Measurements from ENCODE around the gene LCN6. TPM values are rescaled to one million over a fixed set of nuclear protein-coding genes. Genes with fewer than 3 reads are reported as not detected.
A peak's percentile ranks its signal among the peaks of the same experiment; 100 is the strongest.

LCN6 gene
- total and polyA plus RNA-seq, 2 of the 13 experiments (the other 11 are each of a cell fraction or from before 2014, with no cell fraction given), result not detected

GRCh38 chr9:136777359-136777758 lies 29.0 kb upstream of the LCN6 start (continued):
- TF ChIP-seq, protein P1, sequence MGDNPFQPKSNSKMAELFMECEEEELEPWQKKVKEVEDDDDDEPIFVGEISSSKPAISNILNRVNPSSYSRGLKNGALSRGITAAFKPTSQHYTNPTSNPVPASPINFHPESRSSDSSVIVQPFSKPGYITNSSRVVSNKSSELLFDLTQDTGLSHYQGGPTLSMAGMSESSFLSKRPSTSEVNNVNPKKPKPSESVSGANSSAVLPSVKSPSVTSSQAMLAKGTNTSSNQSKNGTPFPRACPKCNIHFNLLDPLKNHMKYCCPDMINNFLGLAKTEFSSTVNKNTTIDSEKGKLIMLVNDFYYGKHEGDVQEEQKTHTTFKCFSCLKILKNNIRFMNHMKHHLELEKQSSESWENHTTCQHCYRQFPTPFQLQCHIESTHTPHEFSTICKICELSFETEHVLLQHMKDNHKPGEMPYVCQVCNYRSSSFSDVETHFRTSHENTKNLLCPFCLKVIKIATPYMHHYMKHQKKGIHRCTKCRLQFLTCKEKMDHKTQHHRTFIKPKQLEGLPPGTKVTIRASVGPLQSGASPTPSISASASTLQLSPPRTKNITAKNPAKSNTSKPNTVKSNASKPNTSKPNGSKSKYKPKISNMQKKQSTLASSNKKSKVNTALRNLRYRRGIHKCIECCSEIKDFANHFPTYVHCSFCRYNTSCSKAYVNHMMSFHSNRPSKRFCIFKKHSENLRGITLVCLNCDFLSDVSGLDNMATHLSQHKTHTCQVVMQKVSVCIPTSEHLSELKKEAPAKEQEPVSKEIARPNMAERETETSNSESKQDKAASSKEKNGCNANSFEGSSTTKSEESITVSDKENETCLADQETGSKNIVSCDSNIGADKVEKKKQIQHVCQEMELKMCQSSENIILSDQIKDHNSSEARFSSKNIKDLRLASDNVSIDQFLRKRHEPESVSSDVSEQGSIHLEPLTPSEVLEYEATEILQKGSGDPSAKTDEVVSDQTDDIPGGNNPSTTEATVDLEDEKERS (CRISPR knock-in tag; IDR thresholded peaks at IDR 0.05), result no peak
- TF ChIP-seq HNF4A (CRISPR knock-in tag; IDR thresholded peaks at IDR 0.05) (0 out of 2 replicates have a peak, but pooled peaks have one; percentile 5), ZSCAN21 (CRISPR knock-in tag; IDR thresholded peaks at IDR 0.05; ENCODE audit: borderline replicate concordance) (no peak), ZNF317 (CRISPR knock-in tag; IDR thresholded peaks at IDR 0.05) (0 out of 2 replicates have a peak, but pooled peaks have one; percentile 16), TAF1 (CRISPR knock-in tag; IDR thresholded peaks at IDR 0.05) (no peak), ZFAT (CRISPR knock-in tag; conservative IDR thresholded peaks at IDR 0.05) (no peak), HHEX (CRISPR knock-in tag; IDR thresholded peaks at IDR 0.05) (no peak), ZSCAN31 (CRISPR knock-in tag; IDR thresholded peaks at IDR 0.05; ENCODE audit: low read depth) (no peak), JUND (CRISPR knock-in tag; IDR thresholded peaks at IDR 0.05) (no peak), ZNF749 (CRISPR knock-in tag; IDR thresholded peaks at IDR 0.05; ENCODE audit: borderline replicate concordance) (no peak), ZNF670 (CRISPR knock-in tag; IDR thresholded peaks at IDR 0.05; ENCODE audit: borderline replicate concordance) (no peak), MEF2D (CRISPR knock-in tag; IDR thresholded peaks at IDR 0.05) (no peak), POLR2G (IDR thresholded peaks at IDR 0.05; ENCODE audit: low read depth, low read length) (0 out of 2 replicates have a peak, but pooled peaks have one; percentile 29), KDM6A (CRISPR knock-in tag; IDR thresholded peaks at IDR 0.05; ENCODE audit: low read depth) (no peak), ZNF3 (CRISPR knock-in tag; IDR thresholded peaks at IDR 0.05) (no peak), ZNF275 (CRISPR knock-in tag; IDR thresholded peaks at IDR 0.05; ENCODE audit: borderline replicate concordance) (no peak), NFE2 (CRISPR knock-in tag; IDR thresholded peaks at IDR 0.05) (no peak), ZBTB8A (CRISPR knock-in tag; IDR thresholded peaks at IDR 0.05; ENCODE audit: borderline replicate concordance, low read depth) (no peak), KAT7 (CRISPR knock-in tag; IDR thresholded peaks at IDR 0.05; ENCODE audit: borderline replicate concordance) (no peak), LBX2 (CRISPR knock-in tag; IDR thresholded peaks at IDR 0.05; ENCODE audit: borderline replicate concordance) (no peak), GMEB2 (CRISPR knock-in tag; IDR thresholded peaks at IDR 0.05; ENCODE audit: low read depth) (no peak), BATF2 (CRISPR knock-in tag; IDR thresholded peaks at IDR 0.05) (no peak), ZNF878 (CRISPR knock-in tag; IDR thresholded peaks at IDR 0.05) (no peak), RARG (CRISPR knock-in tag; IDR thresholded peaks at IDR 0.05; ENCODE audit: low read depth) (no peak), ZNF263 (CRISPR knock-in tag; IDR thresholded peaks at IDR 0.05) (peak; percentile 56; the same call in 1 of the 2 replicates), MZF1 (CRISPR knock-in tag; IDR thresholded peaks at IDR 0.05; ENCODE audit: borderline replicate concordance) (no peak)
